Smooth muscle cell (in vitro differentiated cells): ENCODE measurements around the gene PRKCB. TPM values are rescaled to one million over a fixed set of nuclear protein-coding genes. Genes with fewer than 3 reads are reported as not detected.

Experiments
- DNase-seq: peaks from one replicate; lab custom pipeline; 2025; ENCODE audit not compliant: unreplicated experiment; lab: John Stamatoyannopoulos, UW
- H2AFZ ChIP-seq: fragments of 200-600 bp; sonication (generic); 2 replicates; pipeline ENCODE4 v1.6.0; 2016; ENCODE audit warnings: antibody characterized with exemption, low read depth, mild to moderate bottlenecking
- H3F3A ChIP-seq: fragments of 200-600 bp; sonication (generic); 2 replicates; pipeline ENCODE4 v1.6.0; 2017; ENCODE audit warnings: antibody characterized with exemption, low read depth
- H3K27ac ChIP-seq: fragments of 200-600 bp; sonication (generic); 2 replicates; pipeline ENCODE4 v1.5.1; 2016; ENCODE audit warnings: low read depth, mild to moderate bottlenecking
- H3K27me3 ChIP-seq: fragments of 200-600 bp; sonication (generic); 2 replicates; pipeline ENCODE4 v1.6.1; 2016; ENCODE audit warnings: low read depth, mild to moderate bottlenecking
- H3K36me3 ChIP-seq: fragments of 200-600 bp; sonication (generic); 2 replicates; pipeline ENCODE4 v1.5.1; 2016; ENCODE audit warnings: low read depth
- H3K4me1 ChIP-seq: fragments of 200-600 bp; sonication (generic); 2 replicates; pipeline ENCODE4 v1.5.1; 2016; ENCODE audit warnings: low read depth
- H3K4me2 ChIP-seq: fragments of 200-600 bp; sonication (generic); 2 replicates; pipeline ENCODE4 v1.6.0; 2016; ENCODE audit warnings: mild to moderate bottlenecking
- H3K4me3 ChIP-seq: fragments of 200-600 bp; sonication (generic); 2 replicates; pipeline ENCODE4 v1.5.1; 2016; ENCODE audit warnings: mild to moderate bottlenecking
- H3K79me2 ChIP-seq: fragments of 200-600 bp; sonication (generic); 2 replicates; pipeline ENCODE4 v1.6.0; 2016; ENCODE audit warnings: low read depth, mild to moderate bottlenecking
- H3K9ac ChIP-seq: fragments of 200-600 bp; sonication (generic); 2 replicates; pipeline ENCODE4 v1.6.0; 2016; ENCODE audit warnings: low read depth
- H3K9me3 ChIP-seq: fragments of 200-600 bp; sonication (generic); replicated peaks from 2 replicates; pipeline ENCODE4 v1.5.1; 2016; ENCODE audit warnings: low read depth
- H4K20me1 ChIP-seq: fragments of 200-600 bp; sonication (generic); 2 replicates; pipeline ENCODE4 v1.6.0; 2016; ENCODE audit warnings: low read depth
- CTCF ChIP-seq: fragments of 200-600 bp; sonication (generic); IDR thresholded peaks from 2 replicates; pipeline ENCODE4 v1.5.1; 2017; ENCODE audit warnings: borderline replicate concordance, mild to moderate bottlenecking, antibody characterized with exemption; ENCODE audit not compliant: insufficient read depth, poor library complexity, severe bottlenecking
- WGBS: methylation state at CpG from one replicate; pipeline ENCODE4 v1.1.7; 2016; ENCODE audit warnings: low lambda C conversion rate; 5-methylcytosine and 5-hydroxymethylcytosine counted together
- polyA plus RNA-seq: library from polyadenylated mRNA; unstranded; fragments of >200 nt; fragmentation: Nextera tagmentation; extraction: Ambion mirVana; gene quantifications from 2 replicates; pipeline ENCODE4 v1.2.1, GENCODE V29; 2016
- total RNA-seq: library from RNA; depleted of rRNA; stranded (reverse); fragments of >200 nt; gene quantifications from 2 replicates; pipeline ENCODE4 v1.2.3, GENCODE V29; 2014

PRKCB gene
- total and polyA plus RNA-seq, 2 experiments from 2014 or later: 0.36 TPM; not detected in 1

GRCh38 chr16:23889189-23889588 lies 53.4 kb downstream of the PRKCB start:
- no peaks in the 10 kb centered on the region for H3K4me1 ChIP-seq
- DNase-seq: no peak
- TF ChIP-seq CTCF: no peak

GRCh38 chr16:23893986-23894385 lies 58.2 kb downstream of the PRKCB start:
- Histone ChIP-seq H3K4me3 (no peak overlapping the region), H3K4me1 (no peaks in the 10 kb centered on the region), H3K4me2 (no peak overlapping the region), H3K27ac (no peak overlapping the region), H3K9me3 (no peaks in the 10 kb centered on the region), H2AFZ (no peak overlapping the region), H3K36me3 (no peaks in the 10 kb centered on the region), H4K20me1 (no peaks in the 10 kb centered on the region), H3K9ac (no peak overlapping the region), H3K79me2 (no peaks in the 10 kb centered on the region), H3F3A (no peaks in the 10 kb centered on the region), H3K27me3 (peaks cover 15% of the 10 kb centered on the region)
- no peak for TF ChIP-seq CTCF
- 87% methylated on average over 1 of the region's 1 CpG for WGBS
- DNase-seq: no peak

More at GRCh38 chr16:23889189-23889588, 53.4 kb downstream of the PRKCB start:
- Histone ChIP-seq H3K79me2 (no peaks in the 10 kb centered on the region), H3K4me3 (no peak overlapping the region), H3K9me3 (no peaks in the 10 kb centered on the region), H4K20me1 (no peaks in the 10 kb centered on the region), H3K27ac (no peak overlapping the region), H3K4me2 (no peak overlapping the region), H3K9ac (no peak overlapping the region), H3K36me3 (no peaks in the 10 kb centered on the region), H3F3A (no peaks in the 10 kb centered on the region), H2AFZ (no peak overlapping the region), H3K27me3 (peaks cover 14% of the 10 kb centered on the region)
- WGBS: 84% methylated on average over 2 of the region's 2 CpGs

GRCh38 chr16:23895052-23895451 lies 59.3 kb downstream of the PRKCB start:
- Histone ChIP-seq H3K27me3 (peaks cover 8% of the 10 kb centered on the region), H3K9me3 (no peaks in the 10 kb centered on the region), H3K4me3 (no peak overlapping the region), H3K4me2 (no peak overlapping the region), H3K36me3 (no peaks in the 10 kb centered on the region), H2AFZ (no peak overlapping the region), H3K9ac (no peak overlapping the region), H3K27ac (no peak overlapping the region), H3K79me2 (no peaks in the 10 kb centered on the region), H3K4me1 (no peaks in the 10 kb centered on the region), H3F3A (no peaks in the 10 kb centered on the region), H4K20me1 (no peaks in the 10 kb centered on the region)
- no peak for DNase-seq
- TF ChIP-seq CTCF: no peak
